Measurements from ENCODE around the gene PLXDC2.

DNA sequence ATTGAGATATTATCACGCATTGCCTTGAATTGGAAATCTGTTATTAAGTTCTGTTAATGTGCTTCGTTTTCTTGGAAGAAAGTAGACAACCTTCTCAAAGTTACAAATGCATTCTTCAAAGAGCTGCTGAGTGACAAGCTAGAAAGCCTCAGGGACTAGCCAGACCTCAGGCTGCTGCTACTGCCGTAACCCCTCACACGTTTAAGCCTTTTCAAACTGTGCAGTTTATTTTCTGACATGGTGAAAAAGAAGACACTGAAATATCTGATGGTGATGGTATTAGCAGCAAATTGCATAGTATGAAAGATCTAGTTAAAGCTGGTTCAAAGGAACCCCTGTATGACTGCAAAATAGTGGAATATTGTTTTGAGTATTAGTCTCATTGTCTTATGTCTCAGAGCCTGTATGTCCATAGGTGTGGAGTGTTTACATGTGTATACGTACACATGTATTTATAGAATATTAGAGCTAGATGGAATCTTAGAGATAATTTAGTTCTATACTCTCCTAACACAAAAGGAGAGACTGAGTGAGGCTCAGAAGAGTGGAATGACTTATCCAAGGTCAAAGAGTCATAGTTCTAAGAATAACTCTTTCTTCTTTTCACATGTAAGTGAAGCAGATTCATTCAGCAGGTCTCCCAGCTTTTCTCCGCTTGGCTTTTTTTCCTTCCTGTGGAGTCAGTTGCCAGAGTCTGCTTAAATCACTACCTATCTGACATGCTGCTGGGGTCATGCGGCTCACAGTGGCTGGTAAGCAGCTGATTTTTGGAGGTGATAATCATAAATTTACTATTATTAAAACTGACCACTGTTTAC is 431.9 kb downstream of the PLXDC2 start:
- TF ChIP-seq, protein P1, sequence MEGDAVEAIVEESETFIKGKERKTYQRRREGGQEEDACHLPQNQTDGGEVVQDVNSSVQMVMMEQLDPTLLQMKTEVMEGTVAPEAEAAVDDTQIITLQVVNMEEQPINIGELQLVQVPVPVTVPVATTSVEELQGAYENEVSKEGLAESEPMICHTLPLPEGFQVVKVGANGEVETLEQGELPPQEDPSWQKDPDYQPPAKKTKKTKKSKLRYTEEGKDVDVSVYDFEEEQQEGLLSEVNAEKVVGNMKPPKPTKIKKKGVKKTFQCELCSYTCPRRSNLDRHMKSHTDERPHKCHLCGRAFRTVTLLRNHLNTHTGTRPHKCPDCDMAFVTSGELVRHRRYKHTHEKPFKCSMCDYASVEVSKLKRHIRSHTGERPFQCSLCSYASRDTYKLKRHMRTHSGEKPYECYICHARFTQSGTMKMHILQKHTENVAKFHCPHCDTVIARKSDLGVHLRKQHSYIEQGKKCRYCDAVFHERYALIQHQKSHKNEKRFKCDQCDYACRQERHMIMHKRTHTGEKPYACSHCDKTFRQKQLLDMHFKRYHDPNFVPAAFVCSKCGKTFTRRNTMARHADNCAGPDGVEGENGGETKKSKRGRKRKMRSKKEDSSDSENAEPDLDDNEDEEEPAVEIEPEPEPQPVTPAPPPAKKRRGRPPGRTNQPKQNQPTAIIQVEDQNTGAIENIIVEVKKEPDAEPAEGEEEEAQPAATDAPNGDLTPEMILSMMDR (conservative IDR thresholded peaks at IDR 0.05 in 1 of 2, IDR thresholded peaks at IDR 0.05 in 1 of 2; ENCODE audit: extremely low read depth in 1 of 2, insufficient read depth in 1 of 2, low read depth in 1 of 2, low read length in 2 of 2), result no peak
- no peak for TF ChIP-seq EZH2 (IDR thresholded peaks at IDR 0.05; ENCODE audit: borderline replicate concordance, low read length)

All from mammary epithelial cell (primary cell).